HEK293 (cell line): Measurements from ENCODE around the gene CNOT6L.
A peak's percentile ranks its signal among the peaks of the same experiment; 100 is the strongest.

ENCODE experiments used
- BCL11A ChIP-seq: fragments of 450-650 bp; formaldehyde crosslinking; IDR thresholded peaks from 2 replicates; pipeline ENCODE4 v1.5.1; 2016; ENCODE audit warnings: low read depth, missing biosample characterization, missing genetic modification characterization
- HOXC10 ChIP-seq: sonication (generic); formaldehyde crosslinking; IDR thresholded peaks from 2 replicates; pipeline ENCODE4 v1.8.1; 2023; ENCODE audit warnings: mild to moderate bottlenecking, missing genetic modification reagents
- IKZF3 ChIP-seq: fragments of 450-650 bp; IDR thresholded peaks from 2 replicates; pipeline ENCODE4 v1.5.0; 2018; ENCODE audit warnings: missing biosample characterization, mild to moderate bottlenecking, missing genetic modification characterization, moderate library complexity
- MZF1 ChIP-seq: fragments of 450-650 bp; formaldehyde crosslinking; IDR thresholded peaks from 2 replicates; pipeline ENCODE4 v1.5.1; 2017; ENCODE audit warnings: missing biosample characterization, missing genetic modification characterization, borderline replicate concordance
- OSR2 ChIP-seq: fragments of 450-650 bp; formaldehyde crosslinking; IDR thresholded peaks from 2 replicates; pipeline ENCODE4 v1.5.1; 2016; ENCODE audit warnings: missing biosample characterization, missing genetic modification characterization
- PRDM1 ChIP-seq: fragments of 450-650 bp; formaldehyde crosslinking; IDR thresholded peaks from 2 replicates; pipeline ENCODE4; 2016; ENCODE audit warnings: missing biosample characterization, missing genetic modification characterization
- PRDM10 ChIP-seq: fragments of 450-650 bp; formaldehyde crosslinking; IDR thresholded peaks from 2 replicates; pipeline ENCODE4 v1.5.1; 2016; ENCODE audit warnings: missing biosample characterization, missing genetic modification characterization
- TCF7L2 ChIP-seq: IDR thresholded peaks from 2 replicates; pipeline ENCODE4 v1.6.1; 2011; ENCODE audit warnings: low read depth, mild to moderate bottlenecking, inconsistent platforms, low read length, moderate library complexity, borderline replicate concordance
- TRIM28 ChIP-seq: IDR thresholded peaks from 2 replicates; pipeline ENCODE4 v1.6.1; 2011; ENCODE audit warnings: low read length, control low read depth, borderline replicate concordance
- YY2 ChIP-seq: fragments of 450-650 bp; formaldehyde crosslinking; IDR thresholded peaks from 2 replicates; pipeline ENCODE4 v1.5.1; 2016; ENCODE audit warnings: missing biosample characterization, missing genetic modification characterization
- ZBTB17 ChIP-seq: fragments of 450-650 bp; formaldehyde crosslinking; IDR thresholded peaks from 2 replicates; pipeline ENCODE4 v1.5.1; 2016; ENCODE audit warnings: missing biosample characterization, missing genetic modification characterization
- ZFP69B ChIP-seq: fragments of 450-650 bp; formaldehyde crosslinking; IDR thresholded peaks from 2 replicates; pipeline ENCODE4 v1.5.1; 2016; ENCODE audit warnings: missing biosample characterization, missing genetic modification characterization
- ZNF114 ChIP-seq: fragments of 450-650 bp; formaldehyde crosslinking; IDR thresholded peaks from 2 replicates; pipeline ENCODE4 v1.5.0; 2017; ENCODE audit warnings: missing biosample characterization, missing genetic modification characterization
- ZNF121 ChIP-seq: fragments of 450-650 bp; formaldehyde crosslinking; IDR thresholded peaks from 2 replicates; pipeline ENCODE4 v1.5.1; 2016; ENCODE audit warnings: missing biosample characterization, missing genetic modification characterization
- ZNF132 ChIP-seq: fragments of 450-650 bp; formaldehyde crosslinking; IDR thresholded peaks from 2 replicates; pipeline ENCODE4 v1.5.1; 2017; ENCODE audit warnings: missing biosample characterization, missing genetic modification characterization, borderline replicate concordance
- ZNF146 ChIP-seq: fragments of 450-650 bp; formaldehyde crosslinking; IDR thresholded peaks from 2 replicates; pipeline ENCODE4 v1.5.1; 2016; ENCODE audit warnings: missing biosample characterization, missing genetic modification characterization
- ZNF175 ChIP-seq: fragments of 450-650 bp; formaldehyde crosslinking; IDR thresholded peaks from 2 replicates; pipeline ENCODE4 v1.5.1; 2016; ENCODE audit warnings: missing biosample characterization, missing genetic modification characterization
- ZNF202 ChIP-seq: fragments of 450-650 bp; formaldehyde crosslinking; IDR thresholded peaks from 2 replicates; pipeline ENCODE4 v1.5.1; 2016; ENCODE audit warnings: missing biosample characterization, missing genetic modification characterization, borderline replicate concordance
- ZNF341 ChIP-seq: fragments of 450-650 bp; formaldehyde crosslinking; IDR thresholded peaks from 2 replicates; pipeline ENCODE4; 2016; ENCODE audit warnings: low read depth, missing biosample characterization, missing genetic modification characterization
- ZNF354C ChIP-seq: fragments of 450-650 bp; formaldehyde crosslinking; IDR thresholded peaks from 2 replicates; pipeline ENCODE4 v1.5.1; 2016; ENCODE audit warnings: missing biosample characterization, missing genetic modification characterization, low read depth, borderline replicate concordance
- ZNF394 ChIP-seq: fragments of 450-650 bp; formaldehyde crosslinking; IDR thresholded peaks from 2 replicates; pipeline ENCODE4 v1.5.1; 2016; ENCODE audit warnings: missing biosample characterization, missing genetic modification characterization, mild to moderate bottlenecking, moderate library complexity, borderline replicate concordance
- ZNF473 ChIP-seq: fragments of 450-650 bp; formaldehyde crosslinking; IDR thresholded peaks from 2 replicates; pipeline ENCODE4 v1.5.1; 2017; ENCODE audit warnings: missing biosample characterization, missing genetic modification characterization
- ZNF521 ChIP-seq: fragments of 450-650 bp; formaldehyde crosslinking; IDR thresholded peaks from 2 replicates; pipeline ENCODE4 v1.5.1; 2017; ENCODE audit warnings: missing biosample characterization, mild to moderate bottlenecking, missing genetic modification characterization
- ZNF544 ChIP-seq: fragments of 450-650 bp; formaldehyde crosslinking; IDR thresholded peaks from 2 replicates; pipeline ENCODE4 v1.5.0; 2017; ENCODE audit warnings: missing biosample characterization, missing genetic modification characterization
- ZNF555 ChIP-seq: fragments of 450-650 bp; formaldehyde crosslinking; conservative IDR thresholded peaks from 2 replicates; pipeline ENCODE4 v1.5.1; 2017; ENCODE audit warnings: missing biosample characterization, mild to moderate bottlenecking, missing genetic modification characterization, inconsistent platforms
- ZNF558 ChIP-seq: fragments of 450-650 bp; formaldehyde crosslinking; IDR thresholded peaks from 2 replicates; pipeline ENCODE4 v1.5.1; 2016; ENCODE audit warnings: missing biosample characterization, missing genetic modification characterization
- ZNF610 ChIP-seq: fragments of 450-650 bp; formaldehyde crosslinking; IDR thresholded peaks from 2 replicates; pipeline ENCODE4 v1.5.1; 2016; ENCODE audit warnings: missing biosample characterization, missing genetic modification characterization, borderline replicate concordance
- ZNF621 ChIP-seq: fragments of 450-650 bp; formaldehyde crosslinking; IDR thresholded peaks from 2 replicates; pipeline ENCODE4 v1.5.1; 2017; ENCODE audit warnings: missing biosample characterization, missing genetic modification characterization
- ZNF704 ChIP-seq: fragments of 450-650 bp; formaldehyde crosslinking; IDR thresholded peaks from 2 replicates; pipeline ENCODE4 v1.5.1; 2016; ENCODE audit warnings: missing biosample characterization, missing genetic modification characterization
- ZNF785 ChIP-seq: fragments of 450-650 bp; formaldehyde crosslinking; IDR thresholded peaks from 2 replicates; pipeline ENCODE4 v1.5.1; 2016; ENCODE audit warnings: missing biosample characterization, missing genetic modification characterization
- ZSCAN23 ChIP-seq: fragments of 450-650 bp; formaldehyde crosslinking; IDR thresholded peaks from 2 replicates; pipeline ENCODE4 v1.5.1; 2016; ENCODE audit warnings: missing biosample characterization, missing genetic modification characterization
- TF ChIP-seq, protein P1 (sequence below): fragments of 450-650 bp; formaldehyde crosslinking; IDR thresholded peaks from 2 replicates; pipeline ENCODE4 v1.5.1; 2016; ENCODE audit warnings: missing biosample characterization, missing genetic modification characterization
- TF ChIP-seq, protein P2 (sequence below): fragments of 450-650 bp; formaldehyde crosslinking; conservative IDR thresholded peaks from 2 replicates; pipeline ENCODE4 v1.5.1; 2016; ENCODE audit warnings: low read depth, missing biosample characterization, missing genetic modification characterization

CNOT6L gene

GRCh38 chr4:77818602-77819403 lies at the start of gene CNOT6L (continued):
- no peak for TF ChIP-seq ZNF621 (tag by site-specific recombination)
- TF ChIP-seq BCL11A (tag by site-specific recombination): no peak
- TF ChIP-seq OSR2: no peak
- TF ChIP-seq ZNF394 (tag by site-specific recombination): peak; percentile 21; the same call in 1 of the 2 replicates
- no peak for TF ChIP-seq TCF7L2
- no peak for TF ChIP-seq PRDM1 (tag by site-specific recombination)
- TF ChIP-seq ZNF610 (tag by site-specific recombination): no peak
- TF ChIP-seq ZNF354C: no peak
- TF ChIP-seq ZNF341 (tag by site-specific recombination): no peak
- no peak for TF ChIP-seq ZNF146 (tag by site-specific recombination)
- TF ChIP-seq ZNF132 (tag by site-specific recombination): no peak
- TF ChIP-seq ZFP69B (tag by site-specific recombination): peak; percentile 48; the same call in 1 of the 2 replicates
- TF ChIP-seq ZNF544: no peak
- no peak for TF ChIP-seq ZNF121 (tag by site-specific recombination)
- no peak for TF ChIP-seq ZNF473 (tag by site-specific recombination)
- TF ChIP-seq IKZF3 (tag by site-specific recombination): peak; percentile 19; the same call in 1 of the 2 replicates
- no peak for TF ChIP-seq ZNF558 (tag by site-specific recombination)
- TF ChIP-seq ZNF704: no peak
- no peak for TF ChIP-seq YY2 (tag by site-specific recombination)
- 0 out of 2 replicates have a peak, but pooled peaks have one; percentile 38 for TF ChIP-seq ZNF785 (tag by site-specific recombination)
- TF ChIP-seq HOXC10 (CRISPR knock-in tag): no peak
- TF ChIP-seq PRDM10 (tag by site-specific recombination): no peak
- TF ChIP-seq ZBTB17 (tag by site-specific recombination): no peak
- TF ChIP-seq ZNF555 (tag by site-specific recombination): no peak
- no peak for TF ChIP-seq MZF1
- no peak for TF ChIP-seq TRIM28
- TF ChIP-seq ZSCAN23 (tag by site-specific recombination): no peak
- TF ChIP-seq, protein P1, sequence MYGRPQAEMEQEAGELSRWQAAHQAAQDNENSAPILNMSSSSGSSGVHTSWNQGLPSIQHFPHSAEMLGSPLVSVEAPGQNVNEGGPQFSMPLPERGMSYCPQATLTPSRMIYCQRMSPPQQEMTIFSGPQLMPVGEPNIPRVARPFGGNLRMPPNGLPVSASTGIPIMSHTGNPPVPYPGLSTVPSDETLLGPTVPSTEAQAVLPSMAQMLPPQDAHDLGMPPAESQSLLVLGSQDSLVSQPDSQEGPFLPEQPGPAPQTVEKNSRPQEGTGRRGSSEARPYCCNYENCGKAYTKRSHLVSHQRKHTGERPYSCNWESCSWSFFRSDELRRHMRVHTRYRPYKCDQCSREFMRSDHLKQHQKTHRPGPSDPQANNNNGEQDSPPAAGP (tag by site-specific recombination): no peak
- TF ChIP-seq ZNF175: no peak
- no peak for TF ChIP-seq ZNF521 (tag by site-specific recombination)
- no peak for TF ChIP-seq ZNF202
- TF ChIP-seq, protein P2, sequence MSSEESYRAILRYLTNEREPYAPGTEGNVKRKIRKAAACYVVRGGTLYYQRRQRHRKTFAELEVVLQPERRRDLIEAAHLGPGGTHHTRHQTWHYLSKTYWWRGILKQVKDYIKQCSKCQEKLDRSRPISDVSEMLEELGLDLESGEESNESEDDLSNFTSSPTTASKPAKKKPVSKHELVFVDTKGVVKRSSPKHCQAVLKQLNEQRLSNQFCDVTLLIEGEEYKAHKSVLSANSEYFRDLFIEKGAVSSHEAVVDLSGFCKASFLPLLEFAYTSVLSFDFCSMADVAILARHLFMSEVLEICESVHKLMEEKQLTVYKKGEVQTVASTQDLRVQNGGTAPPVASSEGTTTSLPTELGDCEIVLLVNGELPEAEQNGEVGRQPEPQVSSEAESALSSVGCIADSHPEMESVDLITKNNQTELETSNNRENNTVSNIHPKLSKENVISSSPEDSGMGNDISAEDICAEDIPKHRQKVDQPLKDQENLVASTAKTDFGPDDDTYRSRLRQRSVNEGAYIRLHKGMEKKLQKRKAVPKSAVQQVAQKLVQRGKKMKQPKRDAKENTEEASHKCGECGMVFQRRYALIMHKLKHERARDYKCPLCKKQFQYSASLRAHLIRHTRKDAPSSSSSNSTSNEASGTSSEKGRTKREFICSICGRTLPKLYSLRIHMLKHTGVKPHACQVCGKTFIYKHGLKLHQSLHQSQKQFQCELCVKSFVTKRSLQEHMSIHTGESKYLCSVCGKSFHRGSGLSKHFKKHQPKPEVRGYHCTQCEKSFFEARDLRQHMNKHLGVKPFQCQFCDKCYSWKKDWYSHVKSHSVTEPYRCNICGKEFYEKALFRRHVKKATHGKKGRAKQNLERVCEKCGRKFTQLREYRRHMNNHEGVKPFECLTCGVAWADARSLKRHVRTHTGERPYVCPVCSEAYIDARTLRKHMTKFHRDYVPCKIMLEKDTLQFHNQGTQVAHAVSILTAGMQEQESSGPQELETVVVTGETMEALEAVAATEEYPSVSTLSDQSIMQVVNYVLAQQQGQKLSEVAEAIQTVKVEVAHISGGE (tag by site-specific recombination): peak; percentile 39
- TF ChIP-seq ZNF114: no peak
